Kidney glomerular epithelial cell (primary cell): ENCODE data around the gene FOXN4.

Source experiments
- DNase-seq: peaks from one replicate; lab custom pipeline; 2025; lab: John Stamatoyannopoulos, UW

Gene FOXN4

DNA sequence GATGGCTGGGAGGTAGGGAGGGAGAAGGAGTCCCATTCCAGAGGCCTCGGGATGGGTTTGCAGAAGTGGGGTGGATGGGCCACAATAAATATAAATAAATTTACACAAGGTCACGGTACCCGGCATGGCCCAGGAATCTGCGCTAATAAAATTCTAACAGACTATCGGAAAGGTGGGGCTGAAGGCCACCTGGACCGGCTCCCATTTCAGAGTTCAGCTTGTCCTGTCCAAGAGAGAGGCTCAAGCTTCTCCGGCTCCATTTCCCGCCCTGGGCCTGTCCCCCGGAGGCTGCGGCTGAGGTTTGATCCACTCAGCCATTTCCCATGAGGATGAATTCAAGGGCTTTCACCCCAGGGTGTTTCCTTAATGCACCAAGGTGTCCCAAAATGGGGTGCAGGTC is 30.2 kb downstream of the FOXN4 start:
- DNase-seq = no peak

DNA sequence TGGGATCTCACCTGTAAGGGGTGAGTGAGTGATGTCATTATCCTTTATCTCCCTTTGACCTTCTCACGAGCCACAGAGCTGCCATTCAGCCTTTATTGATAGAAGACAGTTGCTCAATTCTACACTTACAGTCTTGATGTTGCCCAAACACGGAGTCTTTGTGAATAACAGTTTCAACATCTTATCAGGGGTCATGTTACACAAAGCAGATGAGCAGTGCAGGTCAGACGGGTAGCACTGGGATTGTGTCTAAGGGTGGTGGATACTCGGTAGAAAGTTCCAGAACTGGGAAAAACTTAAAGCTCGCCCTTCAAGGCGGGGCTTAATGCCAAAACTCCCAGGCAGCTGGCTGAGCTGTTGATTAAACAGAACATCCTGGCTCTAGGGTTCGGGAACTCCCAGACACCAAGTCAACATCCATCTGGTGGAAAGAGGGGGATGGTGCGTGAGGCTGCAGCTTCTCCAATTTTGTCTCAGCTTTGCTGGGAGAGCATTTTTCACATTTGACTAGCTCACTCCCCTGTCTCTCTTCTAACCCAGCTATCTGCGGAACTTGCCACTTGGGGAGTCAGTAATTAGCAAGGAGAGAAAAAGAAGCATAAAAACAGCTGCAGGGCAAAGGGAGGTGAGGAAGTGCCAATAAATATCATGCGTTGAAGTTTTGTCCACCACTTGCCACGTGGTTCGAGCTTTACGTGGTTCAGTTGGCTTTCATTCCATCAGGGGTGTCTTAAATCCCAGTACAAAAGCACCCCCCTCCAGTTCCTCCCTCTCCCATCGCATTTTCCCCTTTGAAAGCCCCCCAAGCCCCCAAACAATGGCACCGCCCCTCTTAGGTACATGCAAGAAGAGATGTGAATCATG is 31.0 kb downstream of the FOXN4 start:
- DNase-seq = peak; percentile 18

DNA sequence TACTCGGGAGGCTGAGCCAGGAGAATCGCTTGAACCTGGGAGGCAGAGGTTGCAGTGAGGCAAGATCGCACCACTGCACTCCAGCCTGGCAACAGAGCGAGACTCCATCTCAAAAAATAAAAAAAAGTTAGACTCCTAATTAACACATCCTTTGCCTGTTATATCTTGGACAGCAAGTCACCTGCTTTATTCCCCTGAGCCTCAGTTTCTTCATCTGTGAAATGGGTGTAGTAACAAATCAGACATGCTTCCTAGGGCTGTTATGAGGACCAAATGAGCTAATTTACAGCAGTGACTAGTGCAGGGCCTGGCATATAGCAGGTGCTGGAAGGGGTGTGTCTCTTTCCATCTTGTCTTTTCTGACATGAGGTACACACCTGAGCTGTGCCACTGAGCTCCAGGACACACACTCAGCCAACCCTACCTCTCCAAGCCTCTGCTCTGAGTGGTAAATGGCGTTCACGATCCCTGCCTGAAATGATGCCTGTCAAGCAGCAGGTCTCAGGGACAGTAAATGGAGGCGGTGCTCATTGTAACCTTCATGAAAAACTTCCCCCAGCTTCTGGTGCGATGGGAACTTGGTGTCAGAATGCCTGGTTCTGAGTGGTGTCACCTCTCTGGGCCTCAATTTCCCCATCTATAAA is 31.7 kb downstream of the FOXN4 start:
- no peak for DNase-seq

DNA sequence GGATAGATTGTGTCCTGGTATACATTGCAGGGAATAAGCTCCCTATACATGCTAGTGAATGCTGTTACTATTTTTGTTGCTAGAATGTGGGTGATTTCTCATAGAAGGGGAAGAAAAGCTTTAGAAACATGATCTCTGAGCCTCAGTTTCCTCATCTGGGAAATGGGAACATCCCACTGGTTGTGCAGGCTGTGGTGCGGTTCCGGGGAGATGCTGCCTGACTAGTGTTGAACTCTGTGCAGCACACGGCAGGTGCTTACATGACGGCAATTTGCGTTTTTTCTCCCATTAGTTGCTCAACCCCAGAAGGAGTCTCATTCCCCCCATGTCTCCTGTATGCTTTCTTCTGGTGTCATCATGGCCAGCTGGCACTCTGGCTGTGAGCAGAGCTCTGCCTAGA is 32.9 kb downstream of the FOXN4 start:
- no peak for DNase-seq

DNA sequence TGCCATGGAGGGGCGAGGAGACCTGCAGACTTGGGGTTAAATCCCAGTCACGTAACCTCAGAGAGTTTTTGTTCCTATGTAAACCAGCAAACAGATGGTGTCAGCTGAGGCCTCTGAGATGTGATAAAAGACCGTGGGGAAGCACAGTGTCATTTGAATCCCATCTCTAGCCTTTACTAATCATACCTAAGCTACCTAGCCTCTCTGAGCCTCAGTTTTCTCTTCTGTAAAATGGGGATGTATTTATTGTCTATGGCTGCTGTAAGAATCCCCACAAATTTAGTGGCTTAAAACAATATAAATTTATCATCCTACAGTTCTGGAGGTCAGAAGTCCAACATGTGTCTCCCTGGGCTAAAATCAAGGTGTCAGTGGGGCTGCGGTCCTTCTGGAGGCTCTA is 33.9 kb downstream of the FOXN4 start:
- DNase-seq = no peak

DNA sequence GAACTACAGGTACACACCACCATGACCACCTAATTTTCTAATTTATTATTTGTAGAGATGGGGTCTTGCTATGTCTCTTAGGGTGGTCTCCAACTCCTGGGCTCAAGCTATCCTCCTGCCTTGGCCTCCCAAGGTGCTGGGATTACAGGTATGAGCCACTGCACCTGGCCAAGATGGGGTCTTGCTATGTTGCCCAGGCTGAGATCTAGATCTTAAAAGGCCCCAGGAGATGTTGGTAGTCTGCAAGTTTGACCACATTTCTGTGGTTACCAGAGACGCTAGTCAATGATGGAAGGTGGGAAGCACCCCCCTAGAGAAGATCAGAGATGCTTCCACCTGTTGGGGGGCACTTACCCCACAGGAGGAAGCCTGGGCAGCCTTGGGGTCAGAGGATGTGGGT is 34.7 kb downstream of the FOXN4 start:
- DNase-seq = no peak

DNA sequence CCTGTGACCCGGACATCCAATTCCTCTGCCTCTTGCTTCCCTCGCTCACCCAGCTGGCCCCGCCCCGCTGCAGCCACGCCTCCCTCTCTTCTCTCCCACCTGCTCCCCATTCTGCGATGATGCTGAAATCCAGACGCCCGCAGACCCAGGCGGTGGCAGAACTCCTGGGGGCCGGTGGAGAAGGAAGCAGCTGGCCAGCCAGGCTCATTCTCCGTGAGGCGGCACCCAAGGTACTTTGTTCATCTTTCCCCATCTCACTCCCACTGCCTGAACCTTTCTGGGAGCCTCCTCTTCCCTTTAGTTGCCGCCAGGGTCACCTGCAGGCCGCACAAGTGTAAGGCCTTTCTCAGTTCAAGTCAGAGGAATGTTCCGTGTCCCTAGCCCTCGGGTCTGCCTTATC is 35.7 kb downstream of the FOXN4 start:
- DNase-seq = no peak

DNA sequence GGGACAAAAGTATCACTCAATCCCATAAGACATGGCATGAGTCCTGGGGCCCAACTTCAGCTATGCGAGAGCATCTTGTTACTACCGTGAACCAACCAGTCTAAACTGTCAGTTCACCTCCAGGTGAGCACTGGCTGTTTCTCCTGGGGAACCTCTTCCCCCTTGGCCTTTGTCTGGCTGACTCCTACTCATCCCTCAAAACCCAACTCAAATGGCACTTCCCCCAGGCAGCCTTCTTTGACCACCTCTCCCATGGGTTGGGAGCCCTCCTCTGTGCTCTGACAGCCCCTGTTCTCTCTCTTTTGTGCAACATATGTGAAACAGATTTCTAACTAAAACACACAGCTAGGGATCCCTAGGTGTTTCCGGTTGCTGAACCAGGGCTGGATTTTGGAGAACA is 37.7 kb downstream of the FOXN4 start:
- DNase-seq = no peak

DNA sequence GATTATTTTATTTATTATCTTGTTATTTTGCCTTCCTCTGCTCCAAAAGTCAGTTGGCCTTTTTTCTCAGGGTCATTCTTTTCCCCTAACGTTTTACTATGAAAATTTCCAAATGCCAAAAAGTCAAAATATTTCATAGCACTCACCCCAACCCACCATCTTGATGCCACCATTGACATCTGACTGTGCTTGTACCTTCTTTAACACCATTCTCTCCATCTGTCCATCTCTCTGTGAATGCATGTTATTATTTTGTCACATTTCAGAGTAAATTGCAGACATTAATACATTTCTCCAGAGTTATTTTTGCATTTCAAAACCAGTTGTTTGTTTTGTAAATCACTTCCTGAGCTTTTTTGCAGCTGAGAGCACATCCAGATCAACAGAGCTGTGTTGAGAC is 38.6 kb downstream of the FOXN4 start:
- DNase-seq = no peak

DNA sequence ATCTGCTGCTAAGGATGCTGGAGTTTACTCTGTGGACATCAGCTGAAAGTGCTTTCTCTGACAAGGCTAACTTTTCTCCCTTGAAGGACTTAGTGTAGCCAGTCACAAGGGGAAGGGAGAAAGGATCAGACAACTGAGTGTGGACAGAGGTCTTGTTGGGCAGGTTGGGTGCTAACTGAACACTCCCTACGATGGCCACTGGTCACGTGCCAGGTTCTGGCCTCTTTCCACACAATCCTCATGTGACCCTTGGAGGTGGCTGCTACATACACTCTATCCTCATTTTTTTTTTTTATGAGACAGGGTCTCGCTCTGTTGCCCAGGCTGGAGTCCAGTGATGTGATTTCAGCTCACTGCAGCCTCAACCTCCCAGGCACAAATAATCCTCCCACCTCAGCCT is 39.7 kb downstream of the FOXN4 start:
- no peak for DNase-seq

DNA sequence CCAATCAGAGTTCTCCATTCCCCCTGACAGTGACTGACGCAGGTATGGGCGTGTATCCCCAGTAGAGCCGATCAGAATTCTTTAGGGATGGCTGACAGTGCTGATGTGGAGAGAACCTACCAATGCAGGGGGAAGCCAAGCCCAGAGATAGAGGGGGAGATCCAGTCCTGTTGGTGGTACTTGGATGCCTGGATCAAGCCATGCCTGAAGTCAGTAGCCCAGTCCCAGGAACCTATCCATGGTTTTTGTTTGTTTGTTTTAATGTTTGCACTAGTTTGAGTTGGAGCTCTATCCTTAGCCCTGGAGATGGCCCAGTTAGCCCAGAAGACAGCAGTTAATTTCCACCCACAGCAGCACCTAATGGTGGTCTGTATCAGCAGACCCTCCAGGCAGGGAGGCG is 40.2 kb downstream of the FOXN4 start:
- DNase-seq = no peak

DNA sequence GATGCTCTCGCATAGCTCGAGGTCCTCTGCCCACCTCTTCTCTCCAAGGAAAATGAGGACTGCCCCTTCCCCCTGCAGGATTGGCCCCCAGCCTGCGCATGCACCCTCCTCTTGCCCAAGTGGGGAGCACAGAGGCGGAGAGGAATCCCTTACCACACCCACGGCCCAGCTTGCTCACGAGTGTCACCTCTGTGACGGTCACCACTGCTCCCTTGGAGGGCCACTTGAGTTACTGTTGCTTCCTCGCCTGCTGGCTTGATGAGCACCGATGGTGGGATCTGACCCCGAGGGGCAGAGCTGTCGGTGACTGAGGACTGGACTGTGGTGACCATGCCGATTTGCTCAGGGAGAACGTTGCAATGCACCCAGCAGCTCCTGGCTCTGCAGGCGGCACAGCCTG is 41.7 kb downstream of the FOXN4 start:
- no peak for DNase-seq

DNA sequence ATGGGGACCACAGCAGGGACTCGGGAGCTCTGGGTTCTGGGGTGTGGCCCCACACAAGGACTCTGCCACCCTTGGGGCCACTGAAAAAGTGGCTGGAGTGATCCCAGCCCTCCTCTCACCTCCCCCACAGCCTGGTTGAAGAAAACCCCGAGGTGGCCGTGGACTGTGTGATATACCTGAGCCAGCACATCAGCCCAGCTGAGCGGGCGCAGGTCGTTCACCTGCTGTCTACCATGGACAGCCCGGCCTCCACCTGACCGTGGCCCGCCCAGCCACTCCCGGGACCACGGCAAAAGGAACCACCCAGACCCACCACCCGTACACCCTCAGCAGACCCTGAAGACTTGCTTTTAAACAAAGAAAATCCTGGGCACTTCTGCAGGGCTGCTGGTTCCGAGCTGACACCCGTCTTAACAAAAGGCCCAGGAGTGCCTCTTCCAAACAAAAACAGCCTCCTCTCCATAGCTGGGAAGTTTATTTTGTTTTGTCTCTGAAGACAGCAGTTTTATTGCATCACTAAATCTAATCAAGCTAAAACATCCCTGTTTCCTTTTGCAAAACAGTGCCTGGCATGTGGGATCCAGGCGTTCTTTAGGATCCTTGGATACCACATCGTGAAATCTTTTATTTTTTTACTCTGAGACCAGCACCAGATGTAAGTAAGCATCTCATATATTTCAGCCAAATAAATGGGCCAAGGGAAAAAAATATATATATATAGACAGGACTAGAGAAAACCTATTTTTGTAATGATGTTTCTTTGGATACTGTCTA is 42.8 kb downstream of the FOXN4 start:
- no peak for DNase-seq

DNA sequence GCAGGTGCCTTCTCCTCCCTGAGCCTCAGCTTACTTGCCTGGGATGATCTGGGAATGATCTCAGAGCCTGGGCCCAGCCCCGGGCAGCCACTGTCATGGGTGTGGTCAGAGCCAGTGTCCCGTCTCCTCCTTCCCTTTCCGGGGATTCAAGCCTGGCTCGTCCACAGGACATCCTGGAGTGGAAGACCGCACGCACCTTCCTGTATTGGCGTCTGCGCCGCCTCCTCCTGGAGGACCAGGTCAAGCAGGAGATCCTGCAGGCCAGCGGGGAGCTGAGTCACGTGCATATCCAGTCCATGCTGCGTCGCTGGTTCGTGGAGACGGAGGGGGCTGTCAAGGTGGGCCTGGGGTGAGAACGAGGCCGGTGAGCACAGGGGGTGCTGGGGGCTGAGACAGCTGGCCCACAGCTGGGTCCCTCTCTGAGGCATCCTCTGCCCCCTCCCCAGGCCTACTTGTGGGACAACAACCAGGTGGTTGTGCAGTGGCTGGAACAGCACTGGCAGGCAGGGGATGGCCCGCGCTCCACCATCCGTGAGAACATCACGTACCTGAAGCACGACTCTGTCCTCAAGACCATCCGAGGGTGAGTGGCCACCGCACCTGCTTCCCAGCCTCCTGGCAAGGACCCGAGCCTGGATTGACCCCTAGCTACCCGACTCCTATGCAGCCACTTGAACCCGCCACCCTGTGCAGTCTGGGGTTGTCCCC is 44.0 kb downstream of the FOXN4 start:
- DNase-seq = no peak

DNA sequence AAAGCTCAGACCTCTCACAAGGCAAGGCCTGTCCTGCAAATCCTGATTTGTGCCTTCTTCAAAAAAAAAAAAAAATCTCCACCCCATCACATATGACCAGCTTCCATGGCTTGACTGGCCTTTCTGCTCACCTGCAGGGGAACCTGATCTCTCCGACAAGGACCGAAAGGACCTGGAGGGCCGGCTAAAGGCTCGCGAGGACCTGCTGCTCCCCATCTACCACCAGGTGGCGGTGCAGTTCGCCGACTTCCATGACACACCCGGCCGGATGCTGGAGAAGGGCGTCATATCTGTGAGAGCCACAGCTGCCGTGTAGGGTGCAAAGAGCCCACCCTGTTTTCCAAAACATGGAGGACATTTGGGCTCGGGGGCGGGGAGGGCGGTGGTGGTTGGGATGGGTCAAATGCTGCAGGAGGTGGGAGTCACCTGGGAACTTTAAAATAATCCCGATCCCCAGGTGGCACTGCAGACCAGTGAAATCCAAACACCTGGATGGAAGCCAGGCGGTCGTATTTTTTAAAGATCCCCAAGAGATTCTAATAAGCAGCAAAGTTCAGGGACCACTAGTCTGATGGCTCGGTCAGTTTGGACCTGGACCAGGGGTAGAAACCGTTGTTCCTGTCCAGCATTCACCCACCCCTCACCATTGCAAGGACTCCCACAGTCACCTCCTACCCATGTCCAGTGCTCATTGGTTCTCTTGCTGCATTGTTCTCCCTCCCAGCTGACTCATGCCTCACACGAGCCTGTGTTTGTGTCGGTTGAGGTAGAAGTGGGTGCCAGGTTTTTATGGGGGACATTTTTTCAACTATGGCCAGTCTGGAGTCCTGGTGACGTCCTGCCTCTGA is 44.8 kb downstream of the FOXN4 start:
- DNase-seq = peak; percentile 7

DNA sequence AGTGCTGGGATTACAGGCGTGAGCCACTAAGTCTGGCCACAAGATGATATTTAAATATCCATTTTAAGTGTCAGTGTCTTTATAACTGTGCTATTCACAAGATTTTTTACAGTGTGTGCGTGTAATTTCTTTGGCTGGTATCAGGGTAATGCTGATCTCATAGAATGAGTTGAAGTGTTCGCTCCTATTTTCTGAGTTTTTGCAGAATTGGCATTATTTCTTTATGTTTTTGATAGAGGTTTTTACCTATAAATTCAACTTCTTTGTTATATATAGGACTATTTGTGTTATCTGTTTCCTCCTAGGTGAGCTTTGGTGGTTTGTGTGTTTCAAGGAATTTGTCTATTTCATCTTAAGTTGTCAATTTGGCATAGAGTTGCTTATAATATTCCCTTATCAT is 45.6 kb downstream of the FOXN4 start:
- DNase-seq = no peak

DNA sequence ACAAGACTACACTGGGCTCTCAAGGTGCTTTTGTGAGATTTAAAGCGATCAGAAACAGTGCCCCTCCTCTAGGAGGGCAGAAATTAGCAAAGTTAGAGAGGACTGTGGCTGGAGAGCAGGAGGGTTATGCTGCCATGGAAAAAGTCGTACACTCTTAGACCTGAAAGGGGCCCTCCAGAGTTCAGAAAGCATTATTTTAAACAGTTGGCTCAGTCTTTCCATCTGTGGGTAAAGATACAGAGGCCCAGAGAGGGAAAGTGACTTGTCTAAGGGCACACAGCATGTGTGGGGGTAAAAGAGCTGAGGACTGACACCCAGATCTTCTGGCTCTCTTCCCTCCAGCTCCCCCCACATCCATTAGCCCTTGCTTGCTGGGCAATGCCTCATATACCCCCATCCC is 47.1 kb downstream of the FOXN4 start:
- no peak for DNase-seq

DNA sequence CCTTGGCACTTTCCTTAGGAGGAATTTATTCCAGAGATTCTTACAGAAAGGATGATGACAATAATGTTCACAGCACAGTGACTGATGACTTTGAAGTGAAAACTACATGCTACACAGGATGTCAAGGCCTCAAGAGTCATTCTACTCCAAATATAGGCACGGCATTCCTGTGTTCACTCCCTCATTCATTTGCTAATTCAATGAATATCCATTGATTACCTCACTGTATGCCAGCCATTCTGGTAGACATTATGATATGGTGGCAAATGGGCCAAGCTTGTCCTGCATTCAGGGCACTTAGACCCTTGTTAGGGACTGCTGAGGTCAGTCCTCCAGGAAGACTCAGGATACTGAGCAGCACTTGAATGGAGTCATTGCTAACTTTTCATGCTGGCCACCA is 48.0 kb downstream of the FOXN4 start:
- no peak for DNase-seq

DNA sequence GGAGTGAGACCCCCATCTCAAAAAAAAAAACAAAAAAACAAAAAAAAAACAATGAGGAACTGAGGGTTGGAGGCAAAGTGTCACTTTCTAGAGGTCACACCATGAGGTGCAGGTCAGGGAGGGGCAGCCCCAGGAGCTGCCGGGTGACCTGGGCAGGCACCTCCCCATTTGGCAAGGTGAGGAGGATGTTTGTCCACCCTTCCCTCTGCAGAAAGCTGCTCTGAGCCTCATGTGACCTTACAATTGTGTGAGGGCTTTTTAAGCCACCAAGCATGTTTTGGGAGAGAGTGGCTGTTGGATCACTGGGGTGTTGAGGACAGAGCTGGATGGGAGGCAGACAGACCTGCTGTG is 49.6 kb downstream of the FOXN4 start:
- no peak for DNase-seq

DNA sequence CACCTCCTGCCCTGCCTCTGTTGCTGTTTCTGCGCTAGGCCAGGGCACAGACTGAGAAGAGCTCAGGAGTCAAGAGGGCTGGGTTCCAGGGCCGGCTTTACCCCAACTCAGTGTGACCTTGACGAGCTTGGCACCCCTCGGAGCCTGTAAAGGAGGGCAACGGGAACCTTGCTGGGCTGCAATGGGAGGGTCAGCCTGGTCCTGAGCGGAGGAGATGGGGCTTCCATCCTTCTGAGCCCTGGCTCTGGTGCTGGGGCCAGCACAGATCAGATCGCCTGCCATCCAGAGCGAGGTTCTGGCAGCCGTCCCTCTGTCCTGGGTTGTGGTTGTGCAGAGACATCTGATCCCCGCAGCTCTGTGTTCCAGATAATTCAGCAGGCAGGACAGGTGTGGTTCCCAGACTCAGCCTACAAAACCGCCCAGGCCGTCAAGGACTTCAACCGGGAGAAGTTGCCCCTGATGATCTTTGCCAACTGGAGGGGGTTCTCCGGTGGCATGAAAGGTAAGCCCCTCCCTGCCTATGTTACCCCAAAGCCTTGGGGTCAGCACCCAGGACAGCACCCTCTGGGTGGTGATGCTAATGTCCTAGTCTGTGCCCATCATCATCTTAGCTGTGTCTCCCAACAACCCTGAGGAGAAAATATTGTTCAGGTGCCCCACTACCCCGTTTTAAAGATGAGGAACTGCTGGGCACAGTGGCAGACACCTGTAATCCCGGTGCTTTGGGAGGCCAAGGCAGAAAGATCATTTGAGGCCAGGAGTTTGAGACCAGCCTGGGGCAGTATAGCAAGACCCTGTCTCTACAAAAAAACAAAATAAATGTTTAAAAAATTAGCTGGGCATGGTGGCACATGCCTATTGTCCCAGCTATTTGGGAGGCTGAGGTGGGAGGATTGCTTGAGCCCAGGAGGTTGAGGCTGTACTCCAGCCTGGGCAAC is 50.2 kb downstream of the FOXN4 start:
- no peak for DNase-seq
